ENCODE results near the gene FOLR3. TPM values are rescaled to one million over a fixed set of nuclear protein-coding genes. Genes with fewer than 3 reads are reported as not detected.
"Not testable (repeated sequence)": the region's sequence is repeated elsewhere in the genome, so short reads cannot be mapped to it uniquely, and the experiment has no call there.

Gene FOLR3
- total RNA-seq, 1 donor from 2014 or later = 1.7 TPM

- ATAC-seq (no peak), DNase-seq (ENCODE audit: missing footprints) (no peak)
- intact Hi-C loops (cut with DNase I) = no loop called here
Measured at GRCh38 chr11:72150882-72151281, 15.4 kb downstream of the FOLR3 start.

GRCh38 chr11:72153874-72154273, 18.3 kb downstream of the FOLR3 start:
- intact Hi-C loops (cut with DNase I); DNase-seq (ENCODE audit: missing footprints); ATAC-seq: not testable (repeated sequence)

DNA sequence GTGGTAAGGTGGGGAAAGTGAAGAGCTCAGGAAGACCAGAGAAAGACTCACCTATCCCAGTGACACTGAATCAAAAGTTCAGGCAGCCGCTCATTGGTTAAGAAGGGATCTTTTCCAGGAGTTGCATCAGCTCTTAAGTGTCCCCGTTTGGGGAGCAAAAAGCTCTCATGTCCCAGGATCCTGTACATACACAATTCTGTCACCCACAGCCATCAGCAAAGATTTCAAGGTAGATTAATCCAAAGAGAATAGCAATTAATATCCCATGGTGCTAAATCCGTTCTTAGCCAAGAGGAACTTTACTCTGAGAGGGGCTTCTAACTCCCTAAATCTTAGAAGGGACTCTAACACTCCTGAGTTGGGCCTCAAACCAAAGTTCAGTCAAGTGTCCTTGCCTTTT, 19.3 kb downstream of the FOLR3 start:
- DNase-seq (ENCODE audit: missing footprints) (no peak), ATAC-seq (no peak)
- intact Hi-C loops (cut with DNase I) = no loop called here

DNA sequence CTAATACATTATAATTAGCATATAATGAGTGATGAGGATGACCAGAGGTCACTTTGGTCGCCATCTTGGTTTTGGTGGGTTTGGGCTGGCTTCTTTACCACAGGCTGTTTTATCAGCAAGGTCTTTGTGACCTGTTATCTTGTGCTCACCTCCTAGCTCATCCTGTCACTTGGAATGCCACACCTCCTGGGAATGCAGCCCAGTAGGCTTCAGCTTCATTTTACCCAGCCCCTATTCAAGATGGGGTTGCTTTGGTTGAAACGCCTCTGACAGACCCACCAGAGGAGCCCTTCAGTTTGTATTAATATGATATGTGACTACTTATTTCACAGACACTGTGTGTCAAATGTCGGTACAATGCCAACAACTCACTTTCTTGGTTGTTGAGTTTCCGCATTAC, 20.2 kb downstream of the FOLR3 start:
- intact Hi-C loops (cut with DNase I) = no loop called here
- ATAC-seq = no peak
- DNase-seq (ENCODE audit: missing footprints) = no peak

- DNase-seq (ENCODE audit: missing footprints) (no peak), ATAC-seq (no peak)
- intact Hi-C loops (cut with DNase I) = no loop called here
Measured at GRCh38 chr11:72157131-72157530, 21.6 kb downstream of the FOLR3 start.

- DNase-seq (ENCODE audit: missing footprints) = no peak
- no peak for ATAC-seq
- intact Hi-C loops (cut with DNase I) = no loop called here
Measured at GRCh38 chr11:72160319-72160718, 24.8 kb downstream of the FOLR3 start.

GRCh38 chr11:72162891-72163492, 27.5 kb downstream of the FOLR3 start:
- ATAC-seq (no peak), DNase-seq (ENCODE audit: missing footprints) (no peak)
- intact Hi-C loops (cut with DNase I) = no loop called here

DNA sequence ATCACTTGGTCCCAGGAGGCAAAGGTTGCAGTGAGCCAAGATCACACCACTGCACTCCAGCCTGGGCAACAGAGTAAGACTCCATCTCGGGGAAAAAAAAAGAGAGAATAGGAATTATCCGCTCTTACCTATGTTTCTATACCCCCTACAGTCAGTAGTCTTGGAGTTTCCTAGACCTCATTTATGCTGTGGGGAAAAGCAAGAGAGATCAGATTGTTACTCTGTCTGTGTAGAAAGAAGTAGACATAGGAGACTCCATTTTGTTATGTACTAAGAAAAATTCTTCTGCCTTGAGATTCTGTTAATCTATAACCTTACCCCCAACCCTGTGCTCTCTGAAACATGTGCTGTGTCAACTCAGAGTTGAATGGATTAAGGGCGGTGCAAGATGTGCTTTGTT, 28.7 kb downstream of the FOLR3 start:
- ATAC-seq = not testable (repeated sequence)

GRCh38 chr11:72169046-72169555, 33.6 kb downstream of the FOLR3 start:
- intact Hi-C loops (cut with DNase I); ATAC-seq; DNase-seq (ENCODE audit: missing footprints): not testable (repeated sequence)

More for the DNA sequence above, 28.7 kb downstream of the FOLR3 start:
- intact Hi-C loops (cut with DNase I); DNase-seq (ENCODE audit: missing footprints): not testable (repeated sequence)

- DNase-seq (ENCODE audit: missing footprints); intact Hi-C loops (cut with DNase I); ATAC-seq: not testable (repeated sequence)
Measured at GRCh38 chr11:72169754-72170153, 34.2 kb downstream of the FOLR3 start.

DNA sequence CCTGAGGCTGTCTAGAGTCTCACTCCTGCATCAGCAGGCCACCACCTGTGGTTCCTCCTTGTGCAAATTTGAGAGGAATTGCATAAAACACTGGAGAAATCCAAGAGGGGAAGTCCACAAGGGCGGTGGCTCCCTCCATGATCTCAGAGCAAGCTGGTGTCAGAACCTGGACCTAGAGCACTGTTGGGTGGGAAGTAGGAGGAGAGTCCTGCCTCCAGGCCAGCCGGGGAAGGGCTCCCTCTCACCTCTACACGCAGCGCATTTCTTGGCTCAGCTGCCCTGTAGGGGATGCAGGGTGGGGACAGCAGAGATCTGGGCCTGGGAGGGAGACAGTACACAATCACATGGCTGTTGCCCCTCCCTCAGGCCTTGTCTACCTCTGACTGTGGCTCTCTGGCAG, 36.5 kb downstream of the FOLR3 start:
- DNase-seq (ENCODE audit: missing footprints); ATAC-seq; intact Hi-C loops (cut with DNase I): not testable (repeated sequence)

- intact Hi-C loops (cut with DNase I) = no loop called here
- DNase-seq (ENCODE audit: missing footprints) (no peak), ATAC-seq (no peak)
Measured at GRCh38 chr11:72173291-72173690, 37.8 kb downstream of the FOLR3 start.

DNA sequence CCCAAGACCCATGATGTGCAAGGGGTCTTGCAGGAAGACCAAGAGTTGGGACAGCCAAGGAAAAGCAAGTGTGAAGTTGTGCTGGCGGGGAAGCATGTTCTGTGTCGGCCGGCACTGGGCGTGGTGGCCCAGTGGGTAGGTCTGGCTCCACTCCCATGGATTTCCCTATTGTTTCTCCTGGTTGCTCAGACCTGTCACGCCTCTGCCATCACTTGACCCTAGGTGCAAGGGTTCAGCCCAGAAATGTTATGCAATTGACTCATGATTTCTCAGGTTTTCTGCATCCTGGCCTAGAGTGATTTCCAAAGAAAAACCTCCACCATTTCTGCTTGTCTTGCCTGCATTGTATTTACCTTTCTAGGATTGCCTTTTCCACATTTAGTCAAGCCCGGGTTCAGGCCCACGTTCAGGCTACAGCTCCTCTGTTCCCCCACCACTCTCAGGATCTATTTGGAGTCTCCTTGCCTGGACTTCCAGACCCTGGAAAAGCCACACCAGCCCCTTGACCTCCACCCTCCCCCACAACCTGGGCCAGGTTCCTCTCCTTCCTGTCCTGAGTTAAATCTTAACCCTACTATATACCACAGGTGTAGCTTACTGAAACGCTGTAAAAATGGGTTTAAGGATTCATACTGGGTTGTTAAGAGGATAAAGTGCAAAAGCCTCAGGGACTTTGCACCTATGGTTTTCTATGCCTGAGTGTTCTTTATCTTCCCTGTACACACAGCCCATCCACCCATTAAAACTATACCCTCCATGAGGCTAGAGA, 39.0 kb downstream of the FOLR3 start:
- ATAC-seq (no peak), DNase-seq (ENCODE audit: missing footprints) (no peak)
- intact Hi-C loops (cut with DNase I) = no loop called here

GRCh38 chr11:72177656-72178055, 42.1 kb downstream of the FOLR3 start:
- ATAC-seq = no peak
- DNase-seq (ENCODE audit: missing footprints) = no peak
- intact Hi-C loops (cut with DNase I) = no loop called here

DNA sequence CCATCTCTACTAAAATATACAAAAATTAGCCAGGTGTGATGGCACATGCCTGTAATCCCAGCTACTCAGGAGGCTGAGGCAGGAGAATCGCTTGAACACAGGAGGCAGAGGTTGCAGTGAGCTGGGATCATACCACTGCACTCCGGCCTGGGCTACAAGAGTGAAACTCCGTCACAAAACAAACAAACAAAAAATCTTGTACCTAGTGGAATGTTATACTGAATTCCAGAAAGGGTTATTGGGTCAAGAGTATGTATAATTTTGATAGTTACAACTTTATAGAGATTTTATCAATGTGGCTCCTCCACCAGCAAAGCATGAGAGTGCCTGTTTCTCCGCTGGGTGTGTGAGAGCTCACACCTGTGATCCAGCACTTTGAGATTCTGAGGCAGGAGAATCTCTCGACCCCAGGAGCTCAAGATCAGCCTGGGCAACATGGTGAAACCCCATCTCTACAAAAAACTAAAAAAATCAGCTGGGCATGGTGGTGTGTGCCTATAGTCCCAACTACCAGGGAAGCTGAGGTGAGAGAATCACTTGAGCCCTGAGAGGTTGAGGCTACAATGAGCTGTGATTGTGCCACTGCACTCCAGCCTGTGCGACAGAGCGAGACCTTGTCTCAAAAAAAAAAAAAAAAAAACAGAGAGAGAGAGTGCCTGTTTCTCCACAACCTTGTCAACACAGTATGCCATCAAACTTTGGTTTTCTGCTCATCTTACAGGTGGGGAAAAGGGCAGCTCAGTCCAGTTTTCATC, 43.7 kb downstream of the FOLR3 start:
- ATAC-seq (no peak), DNase-seq (ENCODE audit: missing footprints) (no peak)
- intact Hi-C loops (cut with DNase I) = no loop called here

GRCh38 chr11:72179804-72180396, 44.4 kb downstream of the FOLR3 start:
- ATAC-seq (no peak), DNase-seq (ENCODE audit: missing footprints) (no peak)
- intact Hi-C loops (cut with DNase I) = no loop called here

DNA sequence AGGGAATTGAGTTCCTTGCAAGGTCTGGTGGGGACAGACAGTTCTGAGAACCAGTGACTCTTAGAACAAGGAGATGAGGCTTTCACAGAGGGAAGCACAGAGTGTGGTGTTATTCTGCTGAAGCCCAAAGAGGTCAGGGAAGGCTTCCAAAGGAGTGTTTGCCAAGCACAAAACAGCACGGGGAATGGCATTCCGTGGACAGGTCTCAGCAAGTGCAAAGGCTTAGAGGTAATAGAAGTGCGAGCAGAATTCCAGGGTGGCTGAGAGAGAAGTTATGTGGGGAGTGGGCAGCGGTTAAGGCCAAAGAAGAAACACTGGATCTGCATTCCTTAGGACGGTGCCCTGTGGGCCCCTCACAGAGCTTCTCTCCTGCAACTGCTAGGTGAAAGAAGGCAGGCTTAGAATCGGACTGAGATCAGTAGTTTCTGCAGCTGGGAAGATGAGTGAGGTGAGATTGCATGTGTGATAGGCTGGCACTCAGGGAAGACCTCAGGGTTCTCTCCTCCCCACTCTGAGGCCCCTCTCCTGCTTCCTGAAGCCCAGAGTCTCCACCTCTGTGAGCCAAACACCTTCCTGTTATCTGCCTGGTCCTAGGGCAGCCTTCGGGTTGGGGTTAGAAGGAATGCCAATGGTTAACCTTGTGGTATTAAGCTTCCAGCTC, 45.5 kb downstream of the FOLR3 start:
- peak; percentile 60 for ATAC-seq
- intact Hi-C loops (cut with DNase I); DNase-seq (ENCODE audit: missing footprints): not testable (repeated sequence)

DNA sequence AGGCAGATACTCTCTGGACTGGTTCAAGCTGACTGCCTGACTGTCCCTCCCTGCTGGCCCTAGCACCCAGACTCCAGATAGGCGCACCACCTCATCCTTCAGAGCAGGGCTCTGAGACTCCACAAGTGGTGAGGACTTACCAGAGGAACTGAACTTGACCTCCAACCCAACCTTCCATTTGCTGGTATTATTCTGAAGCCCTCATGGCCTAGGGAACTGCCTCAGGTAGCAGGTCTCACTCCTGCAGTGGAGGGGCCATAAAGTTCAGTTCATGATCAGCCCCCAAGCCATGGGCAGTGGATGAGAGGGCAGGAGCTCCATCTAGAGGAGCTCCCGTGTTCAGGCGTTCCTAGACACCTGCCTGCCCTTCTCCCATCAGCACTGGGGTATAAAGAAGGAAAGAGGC, 46.0 kb downstream of the FOLR3 start:
- DNase-seq (ENCODE audit: missing footprints); intact Hi-C loops (cut with DNase I); ATAC-seq: not testable (repeated sequence)

DNA sequence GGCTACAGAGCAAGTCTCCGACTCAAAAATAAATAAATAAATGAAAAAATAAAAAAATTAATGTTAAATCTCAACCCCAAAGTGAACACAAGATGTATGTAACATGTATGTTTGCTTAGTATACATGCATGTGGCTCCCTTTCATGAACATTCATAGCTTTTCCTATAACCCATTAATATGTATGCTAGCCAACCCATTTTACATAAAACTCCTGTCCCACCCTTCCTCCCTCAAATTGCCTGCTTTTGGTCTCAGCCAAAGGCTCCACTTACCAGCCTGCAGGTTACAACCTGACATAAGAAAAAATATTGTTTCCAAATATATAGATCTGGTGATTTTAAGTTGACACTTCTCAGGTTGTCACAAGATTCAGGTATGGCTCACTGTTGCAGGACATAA, 52.7 kb downstream of the FOLR3 start:
- DNase-seq (ENCODE audit: missing footprints) (no peak), ATAC-seq (no peak)
- intact Hi-C loops (cut with DNase I) = no loop called here

Data from Right ventricle myocardium inferior (tissue), 1 donor.